ENCODE data around the gene MYBL2. TPM values are rescaled to one million over a fixed set of nuclear protein-coding genes. Genes with fewer than 3 reads are reported as not detected.
"Not testable (repeated sequence)": the region's sequence is repeated elsewhere in the genome, so short reads cannot be mapped to it uniquely, and the experiment has no call there.

The MYBL2 gene
- total RNA-seq, 1 donor from 2014 or later, result 0.44 TPM

DNA sequence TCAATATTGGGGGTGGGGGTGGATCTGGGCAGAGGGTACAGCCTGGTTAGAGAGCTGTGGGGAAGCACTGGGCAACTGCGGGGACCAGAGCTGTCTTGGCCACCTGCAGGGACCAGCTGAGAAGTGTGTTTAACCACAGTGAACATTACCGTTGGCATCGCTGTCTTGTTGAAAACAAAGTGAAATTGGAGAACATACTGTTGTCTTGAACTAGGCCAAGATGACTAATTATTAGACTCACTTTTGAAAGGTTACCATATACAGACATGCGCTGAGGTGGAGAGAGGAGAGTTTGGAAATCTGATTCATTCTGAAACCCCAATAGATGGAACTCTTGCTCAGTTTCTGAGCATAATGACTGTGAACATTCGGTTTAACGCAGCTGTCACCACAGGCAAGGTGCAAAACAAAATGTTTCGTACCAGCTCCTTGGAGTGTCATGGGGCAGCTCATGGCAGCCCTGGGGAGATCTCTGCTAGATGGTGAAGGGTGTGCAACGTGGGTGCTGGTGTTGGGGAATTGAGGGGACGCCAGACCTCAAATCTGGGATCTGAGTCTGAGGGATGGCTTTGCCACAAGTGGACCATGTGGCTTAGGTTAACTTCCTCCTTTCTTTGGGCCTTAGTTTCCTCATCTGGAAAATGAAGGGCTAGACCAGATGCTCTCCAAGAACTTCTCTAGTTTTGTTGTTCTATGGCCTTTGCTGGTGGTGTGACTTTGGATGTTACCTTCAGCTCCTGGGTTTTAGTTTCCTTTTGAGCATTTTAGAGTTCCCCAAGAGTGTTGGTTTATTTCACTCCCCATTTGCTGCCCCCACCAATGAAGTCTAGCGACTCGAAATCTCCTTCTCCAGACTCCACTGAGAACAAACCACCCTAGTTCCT lies 84.5 kb downstream of the MYBL2 start:
- H3K4me1 ChIP-seq, result peaks cover 5% of the 10 kb centered on the region
- intact Hi-C loops (cut with micrococcal nuclease), result loop anchor here (5.0 kb wide), 1 partner anchor 331 kb away; no protein-coding TSS in a partner anchor

DNA sequence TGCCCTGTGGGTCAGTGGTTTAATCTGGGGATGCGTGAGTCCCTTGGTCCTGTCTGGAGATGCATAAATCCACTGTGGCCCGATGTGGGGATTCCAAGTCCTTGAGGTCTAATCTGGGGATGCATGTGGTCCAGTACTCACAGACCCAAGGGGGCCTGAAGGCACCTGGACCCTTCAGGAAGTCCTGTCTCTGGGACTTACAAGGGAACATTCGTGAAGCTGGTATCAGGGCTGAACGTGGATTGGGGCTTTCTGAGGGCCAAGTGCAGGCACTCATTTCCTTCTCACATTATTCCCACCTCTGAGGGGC lies 85.1 kb downstream of the MYBL2 start:
- TF ChIP-seq, protein P1, sequence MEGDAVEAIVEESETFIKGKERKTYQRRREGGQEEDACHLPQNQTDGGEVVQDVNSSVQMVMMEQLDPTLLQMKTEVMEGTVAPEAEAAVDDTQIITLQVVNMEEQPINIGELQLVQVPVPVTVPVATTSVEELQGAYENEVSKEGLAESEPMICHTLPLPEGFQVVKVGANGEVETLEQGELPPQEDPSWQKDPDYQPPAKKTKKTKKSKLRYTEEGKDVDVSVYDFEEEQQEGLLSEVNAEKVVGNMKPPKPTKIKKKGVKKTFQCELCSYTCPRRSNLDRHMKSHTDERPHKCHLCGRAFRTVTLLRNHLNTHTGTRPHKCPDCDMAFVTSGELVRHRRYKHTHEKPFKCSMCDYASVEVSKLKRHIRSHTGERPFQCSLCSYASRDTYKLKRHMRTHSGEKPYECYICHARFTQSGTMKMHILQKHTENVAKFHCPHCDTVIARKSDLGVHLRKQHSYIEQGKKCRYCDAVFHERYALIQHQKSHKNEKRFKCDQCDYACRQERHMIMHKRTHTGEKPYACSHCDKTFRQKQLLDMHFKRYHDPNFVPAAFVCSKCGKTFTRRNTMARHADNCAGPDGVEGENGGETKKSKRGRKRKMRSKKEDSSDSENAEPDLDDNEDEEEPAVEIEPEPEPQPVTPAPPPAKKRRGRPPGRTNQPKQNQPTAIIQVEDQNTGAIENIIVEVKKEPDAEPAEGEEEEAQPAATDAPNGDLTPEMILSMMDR (IDR thresholded peaks at IDR 0.05; ENCODE audit: borderline replicate concordance), result no peak
- Histone ChIP-seq H3K27me3 (ENCODE audit: low read depth) (peaks cover 34% of the 10 kb centered on the region), H3K9me3 (replicated peaks) (no peaks in the 10 kb centered on the region), H3K36me3 (no peaks in the 10 kb centered on the region), H3K27ac (replicated peaks) (no peak overlapping the region), H3K4me3 (no peak overlapping the region), H3K4me1 (peaks cover 5% of the 10 kb centered on the region)
- DNase-seq, result no peak
- intact Hi-C loops (cut with micrococcal nuclease), result loop anchor here (5.0 kb wide), 1 partner anchor 330 kb away; no protein-coding TSS in a partner anchor

More for the DNA sequence above, 84.5 kb downstream of the MYBL2 start:
- DNase-seq, result no peak
- H3K4me3 ChIP-seq, result no peak overlapping the region
- H3K27ac ChIP-seq (replicated peaks), result no peak overlapping the region
- H3K27me3 ChIP-seq (ENCODE audit: low read depth), result peaks cover 40% of the 10 kb centered on the region
- no peaks in the 10 kb centered on the region for H3K36me3 ChIP-seq
- TF ChIP-seq, protein P1 (IDR thresholded peaks at IDR 0.05; ENCODE audit: borderline replicate concordance), result no peak
- no peaks in the 10 kb centered on the region for H3K9me3 ChIP-seq (replicated peaks)

DNA sequence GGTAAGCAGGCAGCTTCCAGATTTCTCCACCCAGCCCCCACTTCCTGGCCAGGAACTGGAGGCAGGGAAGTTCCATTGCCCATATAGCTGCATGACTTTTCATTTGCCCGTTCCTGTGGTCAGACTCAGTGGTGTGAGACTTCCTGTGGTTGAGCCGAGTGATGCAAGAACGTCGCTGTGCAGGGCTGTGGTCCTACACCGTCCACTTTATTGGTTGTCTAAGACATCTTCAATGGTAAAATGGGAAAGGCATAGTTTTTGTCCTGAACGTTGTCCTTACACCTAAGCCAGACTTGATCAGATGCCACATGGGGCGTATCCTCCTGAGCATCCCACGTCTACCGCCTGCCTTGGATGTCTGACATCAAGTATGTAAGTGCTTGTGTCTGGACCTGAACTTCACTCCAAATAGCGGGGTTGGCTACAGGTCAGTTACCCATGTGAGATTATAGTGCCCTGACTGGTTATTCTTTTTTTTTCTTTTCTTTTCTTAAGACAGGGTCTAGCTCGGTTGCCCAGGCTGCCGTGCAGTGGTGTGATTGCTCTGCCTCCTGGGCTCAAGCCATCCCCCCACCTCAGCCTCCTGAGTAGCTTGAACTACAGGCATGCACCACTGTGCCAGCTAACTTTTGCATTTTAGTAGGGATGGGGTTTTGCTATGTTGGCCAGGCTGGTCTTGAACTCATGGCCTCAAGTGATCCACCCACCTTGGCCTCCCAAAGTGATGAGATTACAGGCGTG lies 85.8 kb downstream of the MYBL2 start:
- Histone ChIP-seq H3K27ac (replicated peaks) (no peak overlapping the region), H3K27me3 (ENCODE audit: low read depth) (peaks cover 27% of the 10 kb centered on the region), H3K36me3 (no peaks in the 10 kb centered on the region), H3K9me3 (replicated peaks) (no peaks in the 10 kb centered on the region), H3K4me3 (no peak overlapping the region), H3K4me1 (peaks cover 5% of the 10 kb centered on the region)
- DNase-seq, result no peak
- TF ChIP-seq, protein P1 (IDR thresholded peaks at IDR 0.05; ENCODE audit: borderline replicate concordance), result no peak
- intact Hi-C loops (cut with micrococcal nuclease), result loop anchor here (5.0 kb wide), 1 partner anchor 330 kb away; no protein-coding TSS in a partner anchor

DNA sequence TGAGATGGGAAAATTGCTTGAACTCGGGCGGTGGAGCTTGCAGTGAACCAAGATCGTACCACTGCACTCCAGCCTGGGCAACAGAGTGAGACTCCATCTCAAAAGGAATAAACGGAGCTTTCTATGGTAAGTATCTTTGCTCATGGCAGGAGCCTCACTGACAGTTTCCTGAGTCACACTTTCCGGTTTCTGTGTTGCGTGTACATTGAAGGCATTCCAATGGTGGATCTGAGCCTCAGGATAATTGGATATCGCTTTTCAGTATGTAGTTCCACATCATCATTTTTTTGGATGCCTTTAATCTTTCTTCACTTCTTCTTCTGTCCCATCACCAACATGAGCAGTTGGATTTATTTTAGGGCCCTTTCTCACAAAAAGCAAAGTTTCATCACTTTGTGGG lies 88.5 kb downstream of the MYBL2 start:
- peaks cover 4% of the 10 kb centered on the region for H3K27me3 ChIP-seq (ENCODE audit: low read depth)
- intact Hi-C loops (cut with micrococcal nuclease), result no loop called here
- no peak overlapping the region for H3K27ac ChIP-seq (replicated peaks)
- DNase-seq, result no peak
- no peaks in the 10 kb centered on the region for H3K36me3 ChIP-seq
- no peaks in the 10 kb centered on the region for H3K9me3 ChIP-seq (replicated peaks)
- no peak overlapping the region for H3K4me3 ChIP-seq
- TF ChIP-seq, protein P1 (IDR thresholded peaks at IDR 0.05; ENCODE audit: borderline replicate concordance), result no peak
- no peaks in the 10 kb centered on the region for H3K4me1 ChIP-seq

DNA sequence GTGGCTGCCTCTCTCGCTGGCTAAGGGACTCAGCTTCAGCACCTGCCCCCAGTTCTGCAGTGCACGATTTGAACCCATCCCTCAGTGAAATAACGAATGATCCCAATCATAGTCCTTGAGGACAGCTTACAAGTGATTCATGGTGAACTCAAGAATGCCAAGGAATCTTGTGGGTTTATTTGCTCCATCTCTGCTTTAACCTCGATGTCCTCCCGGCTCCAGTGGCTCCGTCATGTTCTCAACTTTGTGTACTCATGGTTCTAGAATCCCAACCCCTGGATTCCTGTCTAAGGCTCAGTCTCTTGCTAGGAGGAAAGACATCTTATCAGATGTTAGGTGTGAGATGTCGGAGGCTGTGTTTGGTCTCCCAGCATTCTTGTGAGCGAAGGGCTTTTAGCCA lies 88.9 kb downstream of the MYBL2 start:
- Histone ChIP-seq H3K4me1 (no peaks in the 10 kb centered on the region), H3K36me3 (no peaks in the 10 kb centered on the region), H3K4me3 (no peak overlapping the region), H3K27ac (replicated peaks) (no peak overlapping the region), H3K27me3 (ENCODE audit: low read depth) (peaks cover 4% of the 10 kb centered on the region), H3K9me3 (replicated peaks) (no peaks in the 10 kb centered on the region)
- intact Hi-C loops (cut with micrococcal nuclease), result no loop called here
- TF ChIP-seq, protein P1 (IDR thresholded peaks at IDR 0.05; ENCODE audit: borderline replicate concordance), result no peak
- DNase-seq, result no peak

DNA sequence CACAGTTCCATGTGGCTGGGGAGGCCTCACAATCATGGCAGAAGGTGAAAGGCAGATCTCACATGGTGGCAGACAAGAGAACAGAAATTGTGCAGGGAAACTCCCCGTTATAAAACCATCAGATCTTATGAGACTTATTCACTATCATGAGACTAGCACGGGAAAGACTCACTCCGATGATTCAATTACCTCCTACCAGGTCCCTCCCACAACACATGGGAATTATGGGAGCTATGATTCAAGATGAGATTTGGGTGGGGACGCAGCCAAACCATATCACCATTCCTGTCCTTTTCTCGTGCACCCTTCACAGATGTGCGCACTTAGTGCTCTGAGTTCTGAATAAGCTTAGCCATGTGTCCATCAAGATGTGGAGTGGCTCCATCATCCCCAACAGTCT lies 91.0 kb downstream of the MYBL2 start:
- DNase-seq; H3K9me3 ChIP-seq (replicated peaks); H3K27me3 ChIP-seq (ENCODE audit: low read depth); intact Hi-C loops (cut with micrococcal nuclease); H3K27ac ChIP-seq (replicated peaks); H3K4me3 ChIP-seq; H3K36me3 ChIP-seq: not testable (repeated sequence)
- H3K4me1 ChIP-seq, result peaks cover 10% of the 10 kb centered on the region

Data from left ventricle myocardium inferior (tissue), 1 donor.